GM19240 (cell line): ENCODE measurements around the gene NBPF20.
"Not testable (repeated sequence)": the region's sequence is repeated elsewhere in the genome, so short reads cannot be mapped to it uniquely, and the experiment has no call there.

ENCODE experiments used
- DNase-seq: peaks from one replicate; pipeline ENCODE4 v3.0.0; 2011; ENCODE audit warnings: low spot score; ENCODE audit not compliant: insufficient read length

The NBPF20 gene

GRCh38 chr1:145430830-145431229, 5.4 kb upstream of the NBPF20 start:
- DNase-seq = not testable (repeated sequence)

DNA sequence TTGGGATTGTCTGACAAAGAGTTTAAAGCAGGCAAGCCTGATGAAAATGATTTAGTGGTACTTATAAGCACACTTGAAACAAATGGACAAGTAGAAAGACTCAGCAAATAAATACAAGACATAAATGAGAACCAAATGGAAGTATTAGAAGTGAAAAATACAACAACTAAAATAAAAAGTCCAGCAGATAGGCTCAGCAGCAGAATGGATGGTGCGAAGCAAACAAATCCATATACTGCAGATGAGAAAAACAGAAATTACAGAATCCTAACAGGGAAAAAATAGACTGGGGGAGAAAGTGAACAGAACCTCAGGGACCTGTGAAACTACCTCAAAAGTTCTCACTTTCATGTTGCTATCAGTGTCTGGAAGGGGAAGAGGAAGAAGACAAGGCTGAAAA, 3.9 kb upstream of the NBPF20 start:
- not testable (repeated sequence) for DNase-seq

DNA sequence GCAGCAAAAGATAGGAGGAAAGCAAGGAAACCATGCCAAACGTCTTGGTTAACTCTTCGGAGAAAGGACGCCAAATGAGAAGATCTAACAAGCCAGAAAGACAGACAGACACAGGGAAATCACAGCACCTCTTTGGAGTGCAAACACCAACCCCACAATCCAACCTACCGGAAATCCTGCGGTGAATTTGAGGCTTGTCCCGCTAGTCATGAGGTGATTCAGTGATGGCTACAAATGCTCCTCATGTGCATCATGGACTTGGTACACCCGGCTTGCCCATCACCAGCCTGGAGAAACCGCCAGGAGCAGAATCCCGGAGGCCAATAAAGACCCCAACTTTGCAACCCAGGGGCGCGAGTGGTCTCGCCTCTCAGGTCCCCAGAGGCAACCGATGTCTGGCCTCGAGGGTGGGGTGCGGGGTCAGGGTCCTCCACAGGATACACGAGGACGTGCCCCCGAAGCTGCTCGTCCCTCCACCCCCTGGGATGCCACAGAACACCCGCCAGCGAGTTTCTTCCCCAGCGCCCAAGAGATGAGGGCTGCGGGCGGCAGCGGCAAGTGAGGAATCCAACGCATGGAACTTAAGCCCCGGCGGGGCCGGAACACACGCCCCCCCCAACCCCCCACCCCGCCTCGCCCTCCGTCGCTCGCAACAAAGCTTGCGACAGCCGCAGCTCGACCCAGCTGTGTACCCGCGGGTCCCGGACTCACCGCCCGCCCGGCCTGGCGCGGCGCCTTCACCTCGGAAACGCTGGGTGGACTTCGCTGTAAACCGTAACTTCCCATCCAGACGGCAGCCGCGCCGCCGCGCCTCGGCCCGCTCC, 579 bp downstream of the NBPF20 start:
- not testable (repeated sequence) for DNase-seq

GRCh38 chr1:145415149-145415548, 10.3 kb downstream of the NBPF20 start:
- DNase-seq = not testable (repeated sequence)

DNA sequence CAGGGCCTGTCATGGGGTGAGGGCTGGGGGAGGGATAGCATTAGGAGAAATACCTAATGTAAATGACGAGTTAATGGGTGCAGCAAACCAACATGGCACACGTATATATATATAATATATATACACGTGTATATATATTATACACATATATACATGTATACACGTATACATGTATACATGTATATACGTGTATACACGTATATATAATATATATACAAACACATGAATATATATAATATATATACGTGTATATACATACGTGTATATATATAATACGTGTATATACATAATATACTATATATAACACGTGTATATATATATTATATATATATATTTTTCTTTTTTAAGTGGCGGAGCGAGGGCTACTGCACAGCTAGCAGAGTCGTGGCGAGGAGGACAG, 18.1 kb downstream of the NBPF20 start:
- DNase-seq = not testable (repeated sequence)

DNA sequence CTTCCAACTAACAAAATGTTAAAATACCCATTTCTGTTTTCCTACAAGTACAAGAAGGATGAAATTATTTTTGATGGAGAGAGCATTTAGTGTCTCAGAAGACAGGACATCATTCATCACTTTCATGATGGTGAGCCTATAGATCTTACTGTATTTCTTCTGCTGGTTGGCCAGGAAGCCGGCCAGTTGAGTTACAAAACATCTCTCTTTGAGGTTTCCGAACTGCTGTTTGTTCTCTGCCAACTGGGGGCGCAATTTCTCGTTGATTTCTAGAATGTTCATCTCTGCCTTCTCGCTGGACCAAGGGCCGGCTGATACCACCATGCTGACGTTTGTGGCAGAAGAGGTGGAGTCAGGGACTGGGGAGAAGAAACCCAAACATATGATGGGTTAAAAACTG, 20.5 kb downstream of the NBPF20 start:
- DNase-seq = not testable (repeated sequence)

DNA sequence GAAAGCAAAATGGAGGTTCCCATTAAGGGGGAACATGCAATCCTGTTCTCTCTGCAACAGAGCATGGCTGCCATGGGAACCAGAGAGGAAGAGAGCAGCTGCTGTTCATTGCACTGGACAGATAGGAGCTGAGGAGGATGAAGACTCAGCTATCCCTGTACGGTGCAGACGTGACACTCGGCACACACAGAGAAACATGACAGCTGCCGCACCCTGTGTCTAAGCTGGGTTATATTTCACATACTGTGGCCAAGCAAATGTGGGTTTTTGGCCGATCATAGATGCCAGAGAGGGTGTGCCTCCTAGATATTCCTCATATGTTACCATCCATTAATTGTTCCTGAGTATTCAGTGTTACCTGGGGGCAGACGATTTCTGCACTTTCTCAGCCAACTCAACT, 24.7 kb downstream of the NBPF20 start:
- DNase-seq = not testable (repeated sequence)
